Activated CD8-positive, alpha-beta memory T cell treated with anti-CD3 and anti-CD28 coated beads, Interleukin-2, amount 50 U/mL, for 1 hour (primary cell): ENCODE results near the gene NAALADL2.

ENCODE experiments used
- DNase-seq: peaks from one replicate; pipeline ENCODE4 v3.0.0-alpha.2; 2020; ENCODE audit errors: extremely low read depth

Gene NAALADL2

DNA sequence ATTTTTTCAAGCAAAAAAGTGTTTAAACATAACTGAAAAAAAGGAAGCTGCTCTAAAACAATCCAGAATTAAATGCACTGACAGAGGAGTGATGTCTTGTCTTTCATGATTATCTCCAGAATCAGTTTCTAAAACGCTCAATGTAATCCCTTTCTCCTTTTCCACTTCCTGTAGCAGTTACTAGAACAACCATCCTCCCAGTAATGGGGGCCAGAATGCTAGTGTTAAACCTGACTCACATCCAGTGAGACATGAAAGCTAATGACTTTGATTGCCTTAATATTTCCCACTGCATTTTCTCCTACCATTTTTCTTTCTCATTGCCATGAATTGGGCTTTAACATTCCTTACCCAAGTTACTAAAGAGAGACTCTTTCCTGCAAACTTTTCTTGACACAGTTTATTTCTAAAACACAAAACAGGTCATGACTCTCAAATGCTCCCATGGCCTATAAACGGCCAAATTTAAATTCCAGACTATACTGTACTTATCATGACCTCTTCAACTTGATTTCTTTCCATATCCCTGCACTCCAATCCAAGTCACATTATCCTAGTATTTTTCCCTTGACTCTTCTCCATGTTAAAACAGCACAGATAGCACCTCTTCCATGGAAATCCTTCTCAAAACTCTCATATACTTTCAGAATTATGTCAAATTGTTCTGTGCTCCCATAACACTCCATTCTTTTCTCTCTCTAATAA, 341.4 kb downstream of the NAALADL2 start:
- no peak for DNase-seq

DNA sequence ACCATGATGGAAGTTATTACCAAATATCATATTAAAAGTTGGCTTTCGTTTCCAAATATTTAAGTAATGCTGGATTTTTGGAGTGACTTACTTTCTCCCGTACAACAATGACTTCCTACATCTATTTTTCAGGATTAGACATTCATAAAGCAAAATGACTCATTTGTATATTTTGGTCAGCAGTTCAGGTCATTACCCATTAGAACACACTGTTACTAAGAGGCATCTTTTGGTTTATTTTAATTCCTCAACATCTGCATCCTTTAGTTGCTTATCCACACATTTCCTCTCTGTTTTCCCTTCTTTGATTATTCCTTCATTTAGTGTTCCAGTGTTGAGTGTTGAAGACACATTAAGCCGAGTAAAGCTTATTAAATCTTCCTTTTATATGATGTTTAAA, 348.2 kb downstream of the NAALADL2 start:
- DNase-seq: no peak

DNA sequence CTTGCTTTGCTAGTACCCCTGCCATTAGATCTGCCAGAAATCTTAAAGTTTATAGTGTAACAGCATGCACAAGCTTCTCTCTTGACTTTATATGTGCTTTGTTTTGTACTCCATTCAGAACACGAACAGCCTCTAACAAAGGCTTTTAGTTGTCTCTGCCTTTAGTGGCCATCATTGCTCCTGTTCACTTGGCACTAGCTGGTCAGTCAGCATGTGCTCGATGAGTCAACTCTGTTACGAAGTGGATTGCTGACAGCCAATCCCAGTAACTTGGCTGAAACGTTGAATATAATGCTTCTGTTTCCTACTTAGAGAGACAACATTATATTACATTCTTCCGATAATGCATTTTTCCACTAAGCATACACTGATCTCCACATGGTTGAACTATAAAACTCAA, 349.2 kb downstream of the NAALADL2 start:
- DNase-seq: no peak

DNA sequence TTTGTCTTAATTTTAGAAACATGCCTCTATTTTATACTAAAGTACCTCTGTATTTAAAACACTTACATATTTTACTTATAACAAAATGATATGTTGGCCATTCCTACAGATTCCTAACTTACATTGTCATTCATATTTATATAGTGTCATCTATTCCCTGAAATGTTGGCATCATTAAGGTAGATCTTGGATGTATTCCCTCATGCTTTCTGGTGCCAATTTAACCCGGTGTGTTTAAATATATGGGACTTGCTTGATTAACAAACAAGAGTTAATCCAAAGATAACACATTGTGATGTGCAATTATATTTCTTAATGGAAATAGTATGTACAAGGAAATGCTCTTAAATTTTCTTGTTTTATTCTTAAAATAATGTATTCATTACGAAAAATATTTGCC, 352.3 kb downstream of the NAALADL2 start:
- DNase-seq: no peak

GRCh38 chr3:175212896-175213295, 353.8 kb downstream of the NAALADL2 start:
- DNase-seq: no peak

- DNase-seq: no peak
Observed at GRCh38 chr3:175214216-175214615, 355.1 kb downstream of the NAALADL2 start.

DNA sequence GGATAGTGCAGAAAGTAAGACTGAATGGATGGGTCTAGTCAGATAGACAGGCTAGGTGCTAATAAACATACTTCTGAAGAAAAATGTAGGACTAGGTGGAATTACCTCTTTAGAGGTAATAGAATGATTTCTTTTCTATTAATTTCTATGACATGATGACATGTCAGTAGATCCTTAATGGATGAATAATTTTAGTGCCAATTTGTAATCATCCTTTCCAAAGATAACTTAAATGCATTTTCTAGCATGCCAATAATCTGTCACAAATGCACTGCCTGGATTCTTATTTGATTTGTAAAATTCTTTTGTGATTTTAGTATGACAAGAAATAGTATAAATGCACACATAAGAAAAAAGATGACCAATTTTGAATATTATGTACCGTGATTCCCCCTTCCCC, 356.7 kb downstream of the NAALADL2 start:
- no peak for DNase-seq

DNA sequence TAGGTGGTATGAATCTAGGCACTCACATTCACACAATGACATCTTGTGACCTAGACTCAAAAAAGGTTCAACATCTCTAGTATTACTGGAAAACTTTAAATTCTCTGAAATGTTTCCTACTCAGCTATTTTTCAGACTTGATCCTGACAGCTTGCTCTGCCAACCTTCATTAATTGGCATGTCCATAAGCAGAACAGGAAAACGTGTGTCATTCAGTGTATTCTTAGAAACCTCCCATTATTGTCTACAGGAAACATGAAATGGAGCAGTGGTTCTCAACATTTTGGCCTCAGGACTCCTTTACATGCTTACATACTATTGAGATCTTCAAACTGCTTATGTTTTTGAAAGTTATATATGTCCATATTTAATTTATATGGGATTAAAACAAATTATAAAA, 363.2 kb downstream of the NAALADL2 start:
- DNase-seq: no peak

GRCh38 chr3:175224051-175224450, 364.9 kb downstream of the NAALADL2 start:
- DNase-seq: no peak

GRCh38 chr3:175226444-175226843, 367.3 kb downstream of the NAALADL2 start:
- DNase-seq: no peak

GRCh38 chr3:175227126-175227525, 368.0 kb downstream of the NAALADL2 start:
- DNase-seq: no peak

DNA sequence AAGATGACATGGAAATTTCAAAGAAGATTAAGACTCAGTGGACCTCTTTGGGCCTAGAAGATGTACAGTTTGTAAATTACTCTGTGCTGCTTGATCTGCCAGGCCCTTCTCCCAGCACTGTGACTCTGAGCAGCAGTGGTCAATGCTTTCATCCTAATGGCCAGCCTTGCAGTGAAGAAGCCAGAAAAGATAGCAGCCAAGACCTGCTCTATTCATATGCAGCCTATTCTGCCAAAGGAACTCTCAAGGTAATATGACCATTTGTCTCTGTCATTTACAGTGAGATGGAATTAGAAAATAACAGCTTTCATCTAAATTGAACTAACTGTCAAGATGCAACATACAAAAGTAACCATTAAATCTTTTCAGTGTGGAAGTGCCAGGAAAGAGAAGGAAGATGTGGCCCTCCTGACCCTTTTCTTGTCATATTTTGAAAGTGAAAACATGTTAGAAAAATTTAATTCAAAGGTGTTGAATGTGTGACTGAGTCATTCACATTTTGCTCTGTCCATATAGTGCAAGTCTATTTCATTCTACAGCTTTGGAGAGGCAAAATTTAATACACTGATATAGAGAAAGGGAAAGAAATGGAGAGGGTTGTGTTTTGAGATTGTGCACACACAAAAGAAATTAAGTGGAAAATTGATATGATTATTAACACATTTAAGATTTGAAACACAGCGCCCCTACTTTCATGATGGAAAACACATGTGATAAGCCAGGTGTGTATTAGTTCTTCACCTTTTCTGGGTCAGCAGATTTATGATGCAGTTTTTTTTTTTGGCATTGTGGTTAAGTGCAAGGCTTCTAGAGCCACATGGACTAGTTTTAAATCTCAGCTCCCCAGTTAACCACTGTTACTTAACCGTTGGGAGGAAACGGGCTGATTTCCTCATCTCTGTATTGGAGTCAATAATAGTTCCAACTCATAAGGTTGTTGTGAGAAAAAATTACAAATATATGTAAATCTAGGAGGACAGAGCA, 375.1 kb downstream of the NAALADL2 start:
- DNase-seq: no peak

- no peak for DNase-seq
Observed at GRCh38 chr3:175238801-175239200, 379.7 kb downstream of the NAALADL2 start.

GRCh38 chr3:175240921-175241320, 381.8 kb downstream of the NAALADL2 start:
- no peak for DNase-seq

GRCh38 chr3:175242243-175242642, 383.1 kb downstream of the NAALADL2 start:
- DNase-seq: no peak

- no peak for DNase-seq
Observed at GRCh38 chr3:175246234-175246633, 387.1 kb downstream of the NAALADL2 start.

- no peak for DNase-seq
Observed at GRCh38 chr3:175246766-175247165, 387.6 kb downstream of the NAALADL2 start.

- no peak for DNase-seq
Observed at GRCh38 chr3:175247629-175248028, 388.5 kb downstream of the NAALADL2 start.

- DNase-seq: no peak
Observed at GRCh38 chr3:175248832-175249231, 389.7 kb downstream of the NAALADL2 start.

DNA sequence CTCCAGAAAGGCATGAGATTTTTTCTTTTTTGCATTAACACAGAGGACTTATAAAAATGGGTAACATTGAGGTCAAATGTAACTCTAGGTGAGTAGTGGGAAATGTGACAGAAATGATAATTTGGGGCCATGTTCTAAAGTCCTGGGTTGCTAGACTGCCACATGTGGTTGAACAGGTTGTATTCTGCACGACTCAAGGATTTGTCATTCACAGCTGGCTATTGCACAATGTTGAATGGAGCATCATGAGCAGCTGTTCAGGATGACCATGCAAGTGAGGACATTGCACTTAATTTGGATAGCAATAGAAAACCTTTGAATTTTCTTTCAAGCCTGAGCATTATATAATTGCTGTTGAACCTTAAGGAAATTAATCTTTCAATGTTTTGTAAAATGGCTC, 396.6 kb downstream of the NAALADL2 start:
- no peak for DNase-seq

GRCh38 chr3:175257123-175257522, 398.0 kb downstream of the NAALADL2 start:
- DNase-seq: no peak

DNA sequence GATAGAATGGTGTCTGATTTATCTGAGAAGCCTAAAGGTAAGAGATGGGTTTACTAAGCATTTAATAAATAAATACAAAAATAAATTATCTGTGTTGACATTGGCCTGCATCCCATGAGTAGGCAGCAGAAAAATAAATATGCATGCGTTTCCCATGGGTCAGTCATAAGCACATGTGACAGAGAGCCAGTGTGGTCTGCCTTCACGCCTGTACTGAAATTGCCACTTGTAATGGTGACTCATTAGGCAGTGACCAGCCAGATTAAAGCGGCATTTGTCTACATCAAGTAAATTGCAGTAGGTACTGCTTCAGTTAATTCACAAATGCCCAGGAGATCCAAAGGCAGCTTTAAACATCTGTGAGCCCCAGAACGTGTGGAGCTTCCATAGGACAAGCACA, 399.6 kb downstream of the NAALADL2 start:
- no peak for DNase-seq
